Activated CD4-positive, alpha-beta T cell treated with anti-CD3 and anti-CD28 coated beads, Interleukin-2, Interleukin-4, amounts not matched to agents 100 ng/mL and 50 ng/mL, durations not matched to agents 16 hours and 8 hours (primary cell): ENCODE measurements around the gene POMT2.
A peak's percentile ranks its signal among the peaks of the same experiment; 100 is the strongest.
"Not testable (repeated sequence)": the region's sequence is repeated elsewhere in the genome, so short reads cannot be mapped to it uniquely, and the experiment has no call there.

ENCODE experiments used
- DNase-seq: peaks from one replicate; pipeline ENCODE4 v3.0.0-alpha.2; 2020; ENCODE audit warnings: low spot score

Gene POMT2

GRCh38 chr14:77324289-77324688 is 3.6 kb upstream of the POMT2 start:
- DNase-seq = no peak

GRCh38 chr14:77323571-77323970 is 2.9 kb upstream of the POMT2 start:
- DNase-seq = no peak

GRCh38 chr14:77322951-77323350 is 2.3 kb upstream of the POMT2 start:
- DNase-seq = no peak

- DNase-seq = no peak
Observed at GRCh38 chr14:77322250-77322902, 1.7 kb upstream of the POMT2 start.

GRCh38 chr14:77319422-77319821 is 1.3 kb downstream of the POMT2 start:
- no peak for DNase-seq

GRCh38 chr14:77318756-77319155 is 1.9 kb downstream of the POMT2 start:
- not testable (repeated sequence) for DNase-seq

GRCh38 chr14:77318006-77318553 is 2.6 kb downstream of the POMT2 start:
- no peak for DNase-seq

GRCh38 chr14:77316872-77317301 is 3.8 kb downstream of the POMT2 start:
- no peak for DNase-seq

- DNase-seq = no peak
Observed at GRCh38 chr14:77316195-77316505, 4.5 kb downstream of the POMT2 start.

GRCh38 chr14:77314539-77315457 is 5.9 kb downstream of the POMT2 start:
- DNase-seq = no peak

GRCh38 chr14:77314043-77314442 is 6.6 kb downstream of the POMT2 start:
- no peak for DNase-seq

- no peak for DNase-seq
Observed at GRCh38 chr14:77313371-77313770, 7.3 kb downstream of the POMT2 start.

- DNase-seq = no peak
Observed at GRCh38 chr14:77311217-77311616, 9.5 kb downstream of the POMT2 start.

GRCh38 chr14:77310026-77310425 is 10.7 kb downstream of the POMT2 start:
- no peak for DNase-seq

- no peak for DNase-seq
Observed at GRCh38 chr14:77309131-77309530, 11.6 kb downstream of the POMT2 start.

- DNase-seq = peak; percentile 14
Observed at GRCh38 chr14:77306851-77307496, 13.7 kb downstream of the POMT2 start.

GRCh38 chr14:77306416-77306815 is 14.3 kb downstream of the POMT2 start:
- DNase-seq = no peak

- DNase-seq = no peak
Observed at GRCh38 chr14:77305696-77306095, 15.0 kb downstream of the POMT2 start.

GRCh38 chr14:77303417-77304156 is 17.1 kb downstream of the POMT2 start:
- DNase-seq = peak; percentile 90

- DNase-seq = peak; percentile 92
Observed at GRCh38 chr14:77302926-77303325, 17.8 kb downstream of the POMT2 start.

GRCh38 chr14:77301103-77301502 is 19.6 kb downstream of the POMT2 start:
- peak; percentile 69 for DNase-seq

- DNase-seq = no peak
Observed at GRCh38 chr14:77299771-77300170, 20.9 kb downstream of the POMT2 start.
